T-helper 1 cell (primary cell): ENCODE results near the gene BLOC1S4.
A peak's percentile ranks its signal among the peaks of the same experiment; 100 is the strongest.
"Not testable (repeated sequence)": the region's sequence is repeated elsewhere in the genome, so short reads cannot be mapped to it uniquely, and the experiment has no call there.

Source experiments
- DNase-seq, 5 donors: peaks; one replicate each; pipeline ENCODE4 v3.0.0-alpha.2; 2012 to 2020

Gene BLOC1S4

DNA sequence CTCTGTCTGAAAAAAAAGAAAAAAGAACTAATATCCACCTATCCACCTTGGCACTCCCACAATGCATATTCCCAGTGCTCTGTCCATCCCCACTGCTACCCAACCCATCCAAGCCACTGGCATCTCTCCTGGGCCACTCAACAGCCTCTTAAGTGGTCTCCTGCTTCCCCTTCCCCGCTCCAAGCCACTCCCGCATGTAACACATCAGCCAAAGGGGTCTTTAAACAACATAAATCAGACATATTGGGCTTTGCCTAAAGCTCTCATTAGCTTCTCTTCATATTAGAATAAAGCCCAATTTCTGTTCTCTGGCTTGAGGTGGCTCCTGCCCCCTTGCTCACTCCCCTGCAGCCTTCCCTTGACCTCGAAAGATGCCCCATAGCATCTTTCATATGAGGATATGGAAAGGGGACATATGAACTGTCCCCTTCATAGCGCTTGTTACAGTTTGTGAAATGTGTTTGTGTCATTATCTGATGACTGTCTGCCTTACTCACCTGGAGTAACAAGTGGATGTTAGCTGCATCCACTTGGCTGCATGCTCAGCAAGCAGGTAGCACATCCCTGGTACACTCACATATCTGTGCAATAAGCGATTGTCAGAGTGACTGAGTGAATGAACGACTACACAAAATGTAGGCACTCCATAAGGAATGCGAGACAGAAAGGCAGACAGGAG is 3.1 kb downstream of the BLOC1S4 start:
- DNase-seq = no peak

DNA sequence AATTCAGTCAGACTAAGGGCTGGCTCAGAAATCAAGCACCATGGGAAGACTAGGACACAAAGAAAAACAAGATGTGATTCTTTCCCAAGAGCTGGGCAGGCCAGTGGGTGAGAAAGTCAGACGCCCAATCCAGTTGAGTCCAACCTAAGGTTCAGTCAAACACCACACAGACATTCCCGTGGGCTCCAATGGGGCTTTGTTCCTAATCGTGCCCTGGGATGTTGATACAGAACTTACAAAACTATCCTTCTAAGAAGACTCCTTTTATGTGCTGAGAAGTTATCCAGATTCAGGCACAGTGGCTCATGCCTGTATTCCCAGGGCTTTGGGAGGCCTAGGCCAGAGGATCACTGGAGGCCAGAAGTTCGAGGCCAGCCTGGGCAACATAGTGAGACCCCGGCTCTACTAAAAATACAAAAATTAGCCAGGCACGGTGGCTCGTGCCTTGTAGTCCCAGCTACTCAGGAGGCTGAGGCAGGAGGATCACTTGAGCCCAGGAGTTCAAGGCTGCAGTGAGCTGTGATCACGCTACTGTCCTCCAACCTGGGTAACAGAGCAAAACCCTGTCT is 3.7 kb downstream of the BLOC1S4 start:
- DNase-seq = no peak

- peak; percentile 64 to 79 (median 71) for DNase-seq
These were observed 4.3 kb downstream of the BLOC1S4 start for GRCh38 chr4:6720202-6720699.

DNA sequence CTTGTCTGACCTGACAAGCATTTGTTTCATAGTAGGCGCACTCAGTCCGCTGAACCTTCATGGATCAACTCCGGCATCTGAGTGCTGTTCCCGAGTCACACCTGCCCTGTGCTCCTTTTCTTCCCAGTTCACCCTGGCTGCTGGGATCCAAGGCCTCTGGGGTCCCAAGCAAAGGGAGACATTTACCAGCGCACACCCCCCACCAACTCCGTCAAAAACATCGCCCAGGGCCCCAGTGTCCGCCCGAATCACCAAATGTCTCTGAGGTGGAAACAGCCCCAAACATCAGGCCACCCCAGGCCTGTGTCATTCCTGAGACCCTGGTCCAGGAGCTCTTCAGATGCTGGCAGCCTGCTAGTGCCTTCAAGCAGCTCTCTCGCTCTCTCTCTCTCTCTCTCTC is 5.1 kb downstream of the BLOC1S4 start:
- DNase-seq = no peak

DNA sequence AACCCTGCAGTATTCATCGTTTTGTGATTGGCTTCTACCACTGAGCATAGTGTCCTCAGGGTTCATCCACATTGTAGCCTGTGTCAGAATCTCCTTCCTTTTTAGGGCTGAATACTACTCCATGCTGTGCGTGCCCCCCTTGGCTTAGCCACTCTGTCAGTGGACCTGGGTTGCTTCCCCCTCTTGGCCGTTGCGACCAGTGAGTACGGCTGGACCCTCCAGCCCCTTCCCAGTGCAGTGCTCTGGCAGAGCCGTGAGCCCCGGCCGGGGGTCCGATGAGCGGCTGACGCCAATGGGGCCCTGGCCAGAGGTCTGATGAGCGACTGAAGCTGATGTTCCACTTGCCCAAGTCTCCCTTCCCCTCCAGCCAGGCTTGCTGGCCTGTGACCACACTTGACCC is 6.9 kb downstream of the BLOC1S4 start:
- no peak for DNase-seq

- no peak for DNase-seq
These were observed 7.9 kb downstream of the BLOC1S4 start for GRCh38 chr4:6723851-6724250.

GRCh38 chr4:6724421-6725111 is 8.6 kb downstream of the BLOC1S4 start:
- no peak for DNase-seq

- DNase-seq = not testable (repeated sequence)
These were observed 9.5 kb downstream of the BLOC1S4 start for GRCh38 chr4:6725427-6725961.

DNA sequence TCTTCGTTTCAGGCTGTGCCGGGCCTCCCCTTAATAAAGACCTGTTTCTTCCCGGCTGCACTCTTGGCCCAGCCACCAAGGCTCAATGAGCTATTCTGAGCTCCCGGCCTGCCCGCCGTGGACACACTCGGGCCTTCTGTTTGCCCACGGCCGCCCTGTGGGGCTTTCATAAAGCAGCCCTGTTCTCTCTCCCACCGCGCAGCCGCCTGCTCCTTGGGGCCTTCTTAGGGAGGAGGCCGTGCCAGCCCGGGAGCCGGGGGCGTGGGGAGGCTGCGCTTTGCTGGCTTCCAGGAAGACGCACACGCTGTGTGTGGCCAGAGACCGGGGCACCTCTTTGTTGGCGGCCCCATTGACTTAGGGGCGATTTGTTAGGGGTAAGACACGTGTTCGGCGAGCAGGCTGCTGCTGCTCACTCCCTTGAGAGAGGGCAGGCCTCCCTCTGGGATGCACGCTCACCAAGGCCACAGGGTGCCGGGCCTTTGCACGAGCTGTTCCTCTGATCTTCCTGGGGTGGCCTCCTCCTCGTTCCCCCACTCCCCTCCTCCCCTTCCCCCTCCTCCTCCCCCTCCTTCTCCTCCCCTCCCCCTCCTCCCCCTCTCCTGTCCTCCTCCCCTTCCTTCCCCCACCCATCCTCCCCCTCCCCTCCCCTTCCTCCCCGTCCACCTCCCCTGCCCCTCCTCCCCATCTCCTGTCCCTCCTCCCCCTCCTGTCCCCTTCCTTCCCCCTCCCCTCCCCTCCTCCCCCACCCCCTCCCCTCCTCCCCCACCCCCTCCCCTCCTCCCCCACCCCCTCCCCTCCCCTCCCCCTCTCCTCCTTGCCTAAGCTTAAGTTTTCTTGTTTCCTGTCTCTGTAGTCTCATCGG is 11.3 kb downstream of the BLOC1S4 start:
- no peak for DNase-seq

DNA sequence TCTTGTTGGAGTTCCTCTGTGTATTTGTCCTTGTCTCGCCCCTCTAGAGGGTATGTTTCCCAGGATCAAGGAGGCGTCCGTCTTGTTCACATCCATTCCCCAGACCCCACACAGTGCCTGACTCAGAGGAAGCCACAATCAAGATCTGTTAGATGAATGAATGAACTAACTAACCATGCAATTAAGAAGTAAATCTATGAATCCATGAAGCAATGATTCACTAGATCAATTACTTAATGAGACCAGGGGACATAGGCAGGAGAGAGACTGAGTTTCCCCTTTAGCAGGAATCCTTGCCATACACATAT is 11.9 kb downstream of the BLOC1S4 start:
- no peak for DNase-seq

GRCh38 chr4:6728320-6729029 is 12.5 kb downstream of the BLOC1S4 start:
- DNase-seq = no peak

DNA sequence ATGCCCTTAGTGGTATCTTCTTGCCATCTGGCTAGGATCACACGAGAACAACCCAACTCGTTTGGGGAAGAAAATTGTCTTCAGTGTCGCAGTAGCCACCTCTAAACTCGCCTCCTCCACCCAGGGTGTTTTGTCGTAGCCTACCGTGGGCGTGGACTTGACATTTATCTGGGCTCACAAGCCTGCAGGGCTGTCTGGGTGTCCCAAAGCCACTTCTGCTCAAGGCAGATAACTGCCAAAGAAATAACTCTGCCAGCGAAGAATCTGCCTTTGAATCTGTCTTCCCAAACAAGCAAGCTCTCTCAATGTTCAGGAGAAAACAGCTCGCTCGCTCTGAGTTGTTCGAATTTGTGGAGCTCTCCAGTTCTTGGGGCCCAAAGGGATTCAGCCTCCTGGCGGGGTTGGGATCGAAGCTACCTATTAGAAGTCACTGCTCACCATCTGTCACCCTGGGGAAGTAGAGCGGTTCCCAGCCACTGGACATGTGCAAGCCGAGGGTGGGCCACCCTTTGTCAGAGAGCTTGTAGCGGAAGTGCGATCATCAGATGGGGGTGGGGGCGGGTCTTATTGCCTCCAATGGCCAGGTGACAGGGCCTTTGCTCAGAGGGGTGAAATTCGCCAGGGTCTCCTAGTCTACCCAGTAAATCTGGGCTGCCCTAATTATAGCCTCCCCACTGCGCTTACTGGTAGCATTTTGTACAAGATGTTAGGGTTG is 14.8 kb downstream of the BLOC1S4 start:
- DNase-seq = no peak

- DNase-seq = no peak
These were observed 15.3 kb downstream of the BLOC1S4 start for GRCh38 chr4:6731318-6731675.

DNA sequence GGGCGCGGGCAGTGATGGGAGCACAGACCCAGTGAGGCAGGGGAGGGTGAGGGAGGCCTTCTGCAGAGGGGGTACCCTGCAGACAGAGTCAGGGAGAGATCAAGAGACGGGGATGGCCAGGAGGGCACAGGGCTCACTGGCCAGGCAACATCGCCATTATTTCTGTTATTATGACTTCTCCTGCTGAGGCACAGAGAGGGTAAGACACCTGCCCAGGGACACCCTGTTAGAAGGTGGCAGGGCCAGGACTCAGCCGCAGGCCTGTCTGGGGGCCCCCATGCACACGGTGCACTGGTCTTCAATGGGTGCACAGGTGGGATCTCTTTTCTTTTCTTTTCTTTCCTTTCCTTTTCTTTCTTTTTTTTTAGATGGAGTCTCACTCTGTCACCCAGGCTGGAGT is 15.8 kb downstream of the BLOC1S4 start:
- DNase-seq = no peak

DNA sequence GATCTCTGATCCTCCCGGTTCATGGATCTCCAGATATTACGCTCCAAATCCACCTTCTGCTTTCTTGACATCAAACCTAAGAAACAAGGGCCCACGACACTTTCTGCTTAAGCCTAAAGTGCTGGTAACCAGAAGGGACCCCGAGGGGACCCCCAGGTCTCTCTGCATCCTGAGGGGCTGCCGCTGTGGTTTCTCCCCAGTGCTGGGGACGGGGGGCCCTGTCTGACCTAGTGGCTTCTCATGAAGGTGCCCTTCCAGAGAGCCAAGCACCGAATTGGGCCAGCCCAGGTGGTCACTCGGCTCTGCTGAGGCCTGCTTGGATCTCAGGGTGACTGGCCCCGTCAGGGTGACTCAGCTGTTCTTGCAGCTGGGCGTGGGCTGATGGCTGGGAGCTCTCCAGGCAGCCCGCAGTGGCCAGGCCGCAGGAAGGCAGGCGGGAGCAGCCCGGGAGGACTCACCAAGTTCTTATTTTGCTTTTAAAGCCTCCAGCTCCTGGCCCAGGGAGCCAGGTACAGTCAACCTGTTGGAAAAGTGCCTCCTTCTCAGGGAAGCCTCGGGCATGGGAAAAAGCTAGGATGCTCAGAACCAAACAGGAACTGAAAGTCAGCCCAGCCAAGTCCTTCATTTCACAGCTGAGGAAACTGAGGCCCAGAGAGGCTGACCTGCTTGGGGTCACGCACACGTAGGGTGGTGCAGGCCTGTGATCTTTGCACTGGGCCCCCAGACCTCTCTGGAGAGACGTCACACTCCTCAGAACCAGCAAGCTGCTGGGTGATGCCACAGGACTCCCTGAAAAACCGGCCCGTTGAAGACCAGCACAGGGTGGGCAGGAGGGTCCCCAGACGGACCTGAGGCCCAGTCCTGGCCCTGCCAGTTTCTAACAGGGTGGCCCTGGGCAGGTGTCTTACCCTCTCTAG is 16.7 kb downstream of the BLOC1S4 start:
- DNase-seq = no peak

- no peak for DNase-seq
These were observed 17.6 kb downstream of the BLOC1S4 start for GRCh38 chr4:6733358-6734164.

GRCh38 chr4:6734165-6734786 is 18.3 kb downstream of the BLOC1S4 start:
- no peak for DNase-seq

GRCh38 chr4:6739920-6740319 is 23.9 kb downstream of the BLOC1S4 start:
- DNase-seq = no peak

GRCh38 chr4:6740347-6740746 is 24.4 kb downstream of the BLOC1S4 start:
- no peak for DNase-seq
